Stimulated activated CD8-positive, alpha-beta memory T cell treated with anti-CD3 and anti-CD28 coated beads, Interleukin-7, amount 100 ng/mL, for 1 hour (primary cell): ENCODE measurements around the gene FAM13C.
"Not testable (repeated sequence)": the region's sequence is repeated elsewhere in the genome, so short reads cannot be mapped to it uniquely, and the experiment has no call there.

Experiments
- DNase-seq, 2 donors: peaks; one replicate each; pipeline ENCODE4 v3.0.0-alpha.2; 2020; ENCODE audit warnings: low read depth in 2 of 2

Gene FAM13C

GRCh38 chr10:59276919-59277318 lies 85.4 kb downstream of the FAM13C start:
- no peak for DNase-seq

- no peak for DNase-seq
Measured at GRCh38 chr10:59276133-59276532, 86.2 kb downstream of the FAM13C start.

DNA sequence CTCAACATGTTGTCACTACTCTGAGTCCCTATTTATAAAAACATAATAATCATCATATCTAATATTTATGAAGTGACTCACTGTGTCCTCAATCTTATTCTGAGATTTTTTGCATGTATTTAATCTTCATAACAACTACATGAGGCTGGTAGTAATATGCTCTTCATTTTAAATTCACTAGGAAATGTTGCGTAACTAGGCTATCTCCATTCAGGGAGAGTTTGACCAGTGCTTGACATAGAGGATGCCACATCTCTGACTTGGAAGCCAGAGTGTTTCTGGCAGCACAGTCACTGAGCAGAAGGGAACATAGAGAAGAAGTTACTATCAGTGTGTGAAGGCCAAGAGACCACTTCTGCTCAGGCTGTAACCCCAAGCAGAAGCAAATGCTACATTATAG lies 88.9 kb downstream of the FAM13C start:
- no peak for DNase-seq

- DNase-seq = no peak
Measured at GRCh38 chr10:59272061-59272460, 90.3 kb downstream of the FAM13C start.

GRCh38 chr10:59271160-59271559 lies 91.2 kb downstream of the FAM13C start:
- DNase-seq = no peak

DNA sequence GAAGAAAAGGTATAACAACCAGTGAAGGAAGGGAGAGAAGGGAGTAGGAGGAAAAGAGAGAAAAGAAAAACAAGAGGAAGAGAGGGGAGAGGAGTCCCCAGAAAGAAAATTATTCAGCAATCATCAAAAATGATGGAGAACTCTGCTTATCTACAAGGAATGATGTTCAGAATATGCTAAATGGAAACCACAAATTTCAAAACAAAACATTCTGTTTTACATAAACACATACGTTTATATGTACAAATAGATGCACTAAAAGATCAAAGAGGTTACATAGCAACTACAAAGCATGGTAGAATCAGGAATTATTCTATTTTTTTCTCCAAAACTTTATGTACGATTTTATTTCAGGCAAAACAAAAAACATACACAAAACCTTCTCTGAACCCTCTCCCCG lies 91.9 kb downstream of the FAM13C start:
- DNase-seq = no peak

DNA sequence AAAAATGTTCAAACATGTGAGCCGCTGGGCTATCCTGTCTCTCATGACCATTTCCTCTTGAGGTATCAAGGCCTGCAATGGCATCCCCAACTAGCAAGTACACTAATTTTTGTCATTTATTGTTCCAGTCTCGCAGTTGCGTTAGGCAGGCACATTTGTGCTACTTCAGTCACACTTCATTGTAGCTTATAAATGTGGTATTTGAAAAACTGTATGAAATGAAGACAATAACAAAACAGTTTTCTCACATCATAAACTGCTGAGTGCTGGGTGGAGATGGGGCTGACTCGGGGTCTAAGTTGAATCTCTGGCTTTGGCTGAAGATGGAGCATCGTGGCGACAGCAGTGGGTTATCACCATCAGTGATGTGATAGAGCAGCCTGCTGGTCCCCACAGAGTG lies 92.7 kb downstream of the FAM13C start:
- DNase-seq = no peak

- DNase-seq = no peak
Measured at GRCh38 chr10:59268460-59268859, 93.9 kb downstream of the FAM13C start.

DNA sequence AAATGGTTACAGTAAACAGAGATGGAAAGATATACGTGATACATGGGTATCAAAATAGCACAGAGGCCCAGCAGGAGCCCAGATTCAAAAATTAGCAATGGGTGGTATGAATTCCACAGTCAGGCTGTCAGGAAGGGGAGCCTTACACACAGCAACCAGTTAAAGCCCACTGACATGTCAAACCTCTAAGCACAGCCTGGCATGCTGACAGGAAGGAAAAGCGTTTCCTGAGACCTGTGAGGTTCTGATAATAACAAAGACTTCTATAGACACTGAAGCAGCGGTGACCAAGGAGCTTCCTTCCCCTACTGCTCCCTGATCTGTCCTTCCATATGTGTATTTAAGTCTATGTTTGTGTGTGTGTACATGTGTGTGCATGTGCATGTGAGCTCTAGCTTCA lies 96.0 kb downstream of the FAM13C start:
- DNase-seq = no peak

DNA sequence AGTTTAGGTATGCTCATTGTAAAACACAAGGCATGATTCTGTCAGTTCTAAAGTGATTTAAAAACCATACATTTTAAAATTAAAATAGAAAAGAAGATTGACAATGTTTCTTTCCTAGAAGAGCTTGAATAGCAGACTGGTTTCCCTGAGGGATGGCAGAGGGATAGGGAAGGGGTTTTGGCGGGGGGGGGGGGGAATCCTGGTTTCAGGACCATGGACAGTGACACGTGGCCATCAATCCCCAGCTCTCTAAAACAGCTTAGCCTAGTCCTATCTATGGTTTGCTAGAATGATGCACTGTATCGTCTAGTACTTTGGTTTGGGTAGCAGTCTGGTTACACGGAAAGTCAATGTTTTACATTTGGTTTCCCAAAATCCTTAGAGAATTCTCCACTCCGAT lies 97.2 kb downstream of the FAM13C start:
- no peak for DNase-seq

- no peak for DNase-seq
Measured at GRCh38 chr10:59258890-59259289, 103.5 kb downstream of the FAM13C start.

GRCh38 chr10:59257224-59257623 lies 105.1 kb downstream of the FAM13C start:
- no peak for DNase-seq

GRCh38 chr10:59255463-59255862 lies 106.9 kb downstream of the FAM13C start:
- DNase-seq = no peak

DNA sequence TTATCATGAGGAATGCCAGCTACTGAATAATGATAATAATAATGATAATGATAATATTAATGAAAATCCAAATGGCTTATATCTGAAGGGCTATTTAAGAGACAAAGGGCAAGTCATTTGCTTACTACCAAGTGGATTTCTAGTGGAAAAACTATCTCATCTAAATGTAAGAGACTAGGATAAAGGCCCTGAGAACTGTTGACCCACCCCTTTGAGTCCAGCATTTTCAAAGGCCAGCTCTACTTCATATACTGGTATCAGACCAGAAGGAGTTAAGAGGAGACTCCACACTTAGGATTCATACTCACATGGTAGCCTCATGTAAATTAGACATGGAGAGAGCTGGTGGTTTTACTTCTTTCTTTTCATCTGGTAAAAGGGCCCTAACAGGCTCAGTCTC lies 109.9 kb downstream of the FAM13C start:
- DNase-seq = no peak

DNA sequence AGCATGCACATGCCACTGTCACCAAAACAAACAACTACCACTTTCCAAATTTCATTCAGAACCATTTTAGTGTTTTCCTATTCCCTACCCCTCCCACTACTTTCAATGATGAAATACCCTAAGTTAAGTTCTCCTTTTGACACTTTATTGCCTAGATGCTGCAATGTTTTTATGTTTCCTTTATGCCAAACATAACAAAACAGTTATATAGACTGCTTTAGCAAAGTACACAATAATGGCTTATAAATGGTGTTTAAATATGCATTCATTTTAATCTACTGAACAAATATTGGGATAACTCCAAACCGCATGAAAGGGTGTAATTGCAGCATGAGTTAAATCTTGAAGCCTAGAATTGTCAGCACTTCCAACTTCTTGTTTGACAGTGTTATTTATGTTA lies 116.7 kb downstream of the FAM13C start:
- DNase-seq = no peak

- DNase-seq = no peak
Measured at GRCh38 chr10:59244871-59245270, 117.5 kb downstream of the FAM13C start.

- no peak for DNase-seq
Measured at GRCh38 chr10:59243611-59244195, 118.6 kb downstream of the FAM13C start.

- DNase-seq = no peak
Measured at GRCh38 chr10:59242991-59243390, 119.4 kb downstream of the FAM13C start.

DNA sequence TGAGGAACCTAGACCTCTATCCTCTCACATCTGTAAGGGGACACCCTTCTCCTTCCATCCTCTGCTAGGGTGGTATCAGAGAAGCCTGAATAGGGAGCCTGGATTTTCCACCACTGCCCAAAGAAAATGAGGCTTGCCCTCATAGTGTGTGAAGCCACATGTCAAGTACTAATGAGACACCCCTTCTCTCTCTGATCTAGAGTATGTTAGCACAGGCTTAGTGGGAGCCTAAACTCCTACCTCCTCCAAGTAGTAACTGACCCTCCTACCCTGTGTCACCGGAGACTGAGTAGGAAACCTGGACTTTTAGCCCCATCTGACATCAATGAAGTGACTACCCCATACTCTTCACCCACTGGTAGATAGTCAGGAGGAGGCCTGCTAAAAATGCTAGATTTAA lies 120.3 kb downstream of the FAM13C start:
- DNase-seq = no peak

GRCh38 chr10:59240582-59241183 lies 121.7 kb downstream of the FAM13C start:
- no peak for DNase-seq

- not testable (repeated sequence) for DNase-seq
Measured at GRCh38 chr10:59239108-59239507, 123.2 kb downstream of the FAM13C start.

GRCh38 chr10:59237775-59238174 lies 124.6 kb downstream of the FAM13C start:
- DNase-seq = no peak

GRCh38 chr10:59236064-59236697 lies 126.2 kb downstream of the FAM13C start:
- no peak for DNase-seq
